Type B pancreatic cell (in vitro differentiated cells): ENCODE results near the gene PPIL6. TPM values are rescaled to one million over a fixed set of nuclear protein-coding genes. Genes with fewer than 3 reads are reported as not detected.

Source experiments
- DNase-seq: peaks from one replicate; pipeline ENCODE4 v3.0.0; 2021; ENCODE audit warnings: mixed read lengths; ENCODE audit not compliant: unreplicated experiment; ENCODE audit errors: extremely low spot score
- H3K27ac Mint-ChIP-seq: 2 replicates; pipeline ENCODE4 v1.8.0; 2021; ENCODE audit warnings: mild to moderate bottlenecking, mixed read lengths
- H3K27me3 Mint-ChIP-seq: 2 replicates; pipeline ENCODE4 v1.8.0; 2021; ENCODE audit warnings: mixed read lengths
- H3K36me3 Mint-ChIP-seq: 2 replicates; pipeline ENCODE4 v1.8.0; 2021; ENCODE audit warnings: mixed read lengths
- H3K4me1 Mint-ChIP-seq: one replicate; pipeline ENCODE4 v1.8.0; 2021; ENCODE audit warnings: mixed read lengths; ENCODE audit not compliant: unreplicated experiment
- H3K4me3 Mint-ChIP-seq: 2 replicates; pipeline ENCODE4 v1.8.0; 2021; ENCODE audit warnings: mild to moderate bottlenecking, mixed read lengths
- H3K9me3 Mint-ChIP-seq: 2 replicates; pipeline ENCODE4 v1.8.0; 2021; ENCODE audit warnings: mixed read lengths
- total RNA-seq: library from RNA; stranded (reverse); gene quantifications from 2 replicates; pipeline ENCODE4 v1.2.1, GENCODE V29; 2021; ENCODE audit warnings: low replicate concordance
- TF ChIP-seq, protein P1 (sequence below): fragments of 200-600 bp; sonication (generic); conservative IDR thresholded peaks from 2 replicates; pipeline ENCODE4 v1.5.0; 2021; ENCODE audit warnings: antibody characterized with exemption, mild to moderate bottlenecking

The PPIL6 gene
- total RNA-seq, 1 donor from 2014 or later: 6.1 TPM

DNA sequence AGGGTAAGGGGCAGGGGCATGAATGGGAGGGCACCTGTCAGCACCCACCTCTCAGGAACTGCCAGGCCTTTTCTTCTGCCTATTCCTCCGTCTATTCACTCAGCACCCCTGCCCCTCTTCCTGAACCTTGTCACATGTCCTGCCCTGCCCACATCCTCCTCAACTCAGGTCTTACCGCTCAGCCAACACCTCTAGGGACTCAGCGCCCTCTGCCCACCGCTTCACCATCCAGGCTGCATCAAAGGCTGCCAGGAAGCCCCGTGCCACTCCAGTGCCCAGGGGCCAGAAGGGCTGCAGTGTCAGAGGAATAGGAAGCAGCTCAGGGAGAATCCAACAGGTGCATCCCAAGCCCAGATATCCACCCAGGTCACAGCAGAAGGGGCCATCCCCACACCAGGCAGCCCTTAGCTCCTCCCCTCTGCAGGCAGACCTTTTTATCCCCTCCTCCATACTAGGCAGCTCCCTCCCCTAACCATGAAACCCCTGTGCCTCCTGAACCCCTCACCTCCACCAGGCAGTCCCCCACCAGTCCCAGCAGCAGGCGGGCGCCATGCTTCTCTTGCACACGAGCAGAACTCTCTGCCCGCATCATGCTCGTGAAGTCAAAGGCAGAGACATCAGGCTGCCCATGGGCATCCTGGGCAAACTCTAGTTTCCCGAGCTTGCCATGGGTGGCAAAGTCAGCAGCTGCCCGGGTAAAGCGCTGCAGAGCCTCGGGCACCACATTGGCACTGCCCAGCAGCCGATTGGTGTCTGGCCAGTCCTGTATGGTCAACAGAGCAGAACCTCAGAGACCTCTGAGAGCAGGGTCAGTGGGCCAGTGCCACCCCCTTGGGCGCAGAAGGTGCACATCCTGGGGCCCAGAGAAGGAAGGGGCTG, 9.6 kb upstream of the PPIL6 start:
- H3K4me1 Mint-ChIP-seq: peaks cover 8% of the 10 kb centered on the region

GRCh38 chr6:109449064-109449794, 8.8 kb upstream of the PPIL6 start:
- TF ChIP-seq, protein P1, sequence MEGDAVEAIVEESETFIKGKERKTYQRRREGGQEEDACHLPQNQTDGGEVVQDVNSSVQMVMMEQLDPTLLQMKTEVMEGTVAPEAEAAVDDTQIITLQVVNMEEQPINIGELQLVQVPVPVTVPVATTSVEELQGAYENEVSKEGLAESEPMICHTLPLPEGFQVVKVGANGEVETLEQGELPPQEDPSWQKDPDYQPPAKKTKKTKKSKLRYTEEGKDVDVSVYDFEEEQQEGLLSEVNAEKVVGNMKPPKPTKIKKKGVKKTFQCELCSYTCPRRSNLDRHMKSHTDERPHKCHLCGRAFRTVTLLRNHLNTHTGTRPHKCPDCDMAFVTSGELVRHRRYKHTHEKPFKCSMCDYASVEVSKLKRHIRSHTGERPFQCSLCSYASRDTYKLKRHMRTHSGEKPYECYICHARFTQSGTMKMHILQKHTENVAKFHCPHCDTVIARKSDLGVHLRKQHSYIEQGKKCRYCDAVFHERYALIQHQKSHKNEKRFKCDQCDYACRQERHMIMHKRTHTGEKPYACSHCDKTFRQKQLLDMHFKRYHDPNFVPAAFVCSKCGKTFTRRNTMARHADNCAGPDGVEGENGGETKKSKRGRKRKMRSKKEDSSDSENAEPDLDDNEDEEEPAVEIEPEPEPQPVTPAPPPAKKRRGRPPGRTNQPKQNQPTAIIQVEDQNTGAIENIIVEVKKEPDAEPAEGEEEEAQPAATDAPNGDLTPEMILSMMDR: no peak
- Mint-ChIP-seq H3K27me3 (no peaks in the 10 kb centered on the region), H3K27ac (no peak overlapping the region), H3K4me1 (peaks cover 4% of the 10 kb centered on the region), H3K36me3 (peaks cover 17% of the 10 kb centered on the region), H3K9me3 (no peaks in the 10 kb centered on the region), H3K4me3 (no peak overlapping the region)
- no peak for DNase-seq

More for the DNA sequence above, 9.6 kb upstream of the PPIL6 start:
- Mint-ChIP-seq H3K36me3 (peaks cover 14% of the 10 kb centered on the region), H3K27ac (no peak overlapping the region), H3K9me3 (no peaks in the 10 kb centered on the region), H3K27me3 (no peaks in the 10 kb centered on the region), H3K4me3 (no peak overlapping the region)
- TF ChIP-seq, protein P1: no peak
- no peak for DNase-seq

DNA sequence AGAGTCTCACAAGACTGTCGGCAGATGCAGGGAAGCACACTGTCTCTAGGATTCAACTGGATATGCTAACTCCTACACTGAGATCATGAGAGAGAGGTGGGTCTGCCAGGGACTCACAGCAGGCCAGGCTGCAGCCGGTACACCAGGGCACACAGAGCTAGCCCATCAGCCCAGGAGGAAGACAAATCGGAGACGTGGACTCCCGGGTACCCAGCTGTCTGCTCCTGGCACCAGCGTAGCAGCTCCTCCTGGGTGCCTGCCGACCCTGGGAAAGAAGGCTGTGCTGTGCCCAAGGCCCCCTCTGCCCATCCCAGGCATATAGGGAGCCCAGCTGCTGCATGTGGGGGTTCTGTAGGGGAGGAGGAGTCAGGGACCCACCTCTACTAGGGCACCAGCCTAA, 8.2 kb upstream of the PPIL6 start:
- DNase-seq: no peak
- H3K4me1 Mint-ChIP-seq: peaks cover 4% of the 10 kb centered on the region
- no peaks in the 10 kb centered on the region for H3K9me3 Mint-ChIP-seq
- TF ChIP-seq, protein P1: no peak
- H3K4me3 Mint-ChIP-seq: no peak overlapping the region
- H3K27me3 Mint-ChIP-seq: no peaks in the 10 kb centered on the region
- no peak overlapping the region for H3K27ac Mint-ChIP-seq
- H3K36me3 Mint-ChIP-seq: peaks cover 18% of the 10 kb centered on the region

DNA sequence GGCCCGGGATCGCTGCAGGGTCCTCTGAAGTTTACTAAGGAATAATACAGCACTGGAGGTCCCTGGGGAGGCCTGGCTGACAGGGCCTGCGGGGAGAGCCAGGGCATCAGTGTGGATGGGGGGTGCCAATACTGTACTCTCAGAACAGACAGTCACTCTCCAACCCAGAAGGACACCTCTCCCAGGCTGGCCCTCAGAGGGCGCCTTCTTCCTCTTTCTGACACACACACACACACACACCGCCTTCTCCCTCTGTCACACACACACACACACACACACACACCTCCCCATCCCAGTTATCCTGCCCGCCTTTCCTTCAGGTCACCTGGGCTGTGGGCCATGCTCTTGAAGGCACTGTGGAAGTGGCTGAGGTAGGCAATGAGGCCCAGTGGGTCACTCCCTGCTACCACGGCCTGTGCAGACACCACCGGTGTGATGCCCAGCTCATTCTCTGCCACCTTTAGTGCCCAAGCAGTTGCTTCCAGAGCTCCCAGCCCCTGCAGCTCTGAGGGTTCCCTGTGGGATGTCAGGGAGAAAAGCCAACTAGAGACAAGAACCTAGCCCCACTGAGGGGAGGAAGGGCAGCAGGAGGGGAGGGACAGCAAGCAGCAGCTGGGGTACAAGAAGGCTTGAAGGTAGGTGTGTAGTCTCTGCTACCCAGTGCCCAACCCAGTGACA, 7.6 kb upstream of the PPIL6 start:
- no peak for DNase-seq
- H3K27ac Mint-ChIP-seq: no peak overlapping the region
- peaks cover 18% of the 10 kb centered on the region for H3K36me3 Mint-ChIP-seq
- no peaks in the 10 kb centered on the region for H3K9me3 Mint-ChIP-seq
- peaks cover 4% of the 10 kb centered on the region for H3K4me1 Mint-ChIP-seq
- TF ChIP-seq, protein P1: no peak
- H3K4me3 Mint-ChIP-seq: no peak overlapping the region
- H3K27me3 Mint-ChIP-seq: no peaks in the 10 kb centered on the region

GRCh38 chr6:109447087-109447486, 6.7 kb upstream of the PPIL6 start:
- Mint-ChIP-seq H3K36me3 (peaks cover 15% of the 10 kb centered on the region), H3K4me3 (no peak overlapping the region), H3K27me3 (no peaks in the 10 kb centered on the region), H3K9me3 (no peaks in the 10 kb centered on the region), H3K27ac (no peak overlapping the region), H3K4me1 (no peaks in the 10 kb centered on the region)
- TF ChIP-seq, protein P1: no peak
- no peak for DNase-seq
